Measurements from ENCODE around the gene TRMT10A.

DNA sequence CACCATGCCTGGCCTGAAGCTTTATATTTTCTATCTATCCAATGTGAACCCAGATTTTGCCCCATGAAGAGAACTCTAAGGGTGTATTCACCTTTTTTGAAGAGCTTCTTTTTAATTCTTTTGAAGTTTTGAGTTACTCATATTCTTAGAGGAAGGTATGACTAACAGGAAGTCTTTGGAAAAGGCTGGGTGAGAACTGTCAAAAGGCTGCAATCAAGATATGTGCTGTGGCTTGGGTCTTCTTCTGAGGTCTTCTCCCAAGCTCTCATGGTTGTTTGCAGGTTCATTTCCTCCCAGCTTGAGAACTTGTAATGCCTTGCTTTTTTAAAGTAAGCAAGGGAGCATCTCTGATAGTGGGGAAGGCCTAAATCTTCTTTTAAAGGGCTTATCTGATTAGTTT, 56.1 kb downstream of the TRMT10A start:
- TF ChIP-seq, protein P1, sequence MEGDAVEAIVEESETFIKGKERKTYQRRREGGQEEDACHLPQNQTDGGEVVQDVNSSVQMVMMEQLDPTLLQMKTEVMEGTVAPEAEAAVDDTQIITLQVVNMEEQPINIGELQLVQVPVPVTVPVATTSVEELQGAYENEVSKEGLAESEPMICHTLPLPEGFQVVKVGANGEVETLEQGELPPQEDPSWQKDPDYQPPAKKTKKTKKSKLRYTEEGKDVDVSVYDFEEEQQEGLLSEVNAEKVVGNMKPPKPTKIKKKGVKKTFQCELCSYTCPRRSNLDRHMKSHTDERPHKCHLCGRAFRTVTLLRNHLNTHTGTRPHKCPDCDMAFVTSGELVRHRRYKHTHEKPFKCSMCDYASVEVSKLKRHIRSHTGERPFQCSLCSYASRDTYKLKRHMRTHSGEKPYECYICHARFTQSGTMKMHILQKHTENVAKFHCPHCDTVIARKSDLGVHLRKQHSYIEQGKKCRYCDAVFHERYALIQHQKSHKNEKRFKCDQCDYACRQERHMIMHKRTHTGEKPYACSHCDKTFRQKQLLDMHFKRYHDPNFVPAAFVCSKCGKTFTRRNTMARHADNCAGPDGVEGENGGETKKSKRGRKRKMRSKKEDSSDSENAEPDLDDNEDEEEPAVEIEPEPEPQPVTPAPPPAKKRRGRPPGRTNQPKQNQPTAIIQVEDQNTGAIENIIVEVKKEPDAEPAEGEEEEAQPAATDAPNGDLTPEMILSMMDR (IDR thresholded peaks at IDR 0.05; ENCODE audit: low read depth, low read length), result no peak
- TF ChIP-seq MYC (IDR thresholded peaks at IDR 0.05; ENCODE audit: low read depth, low read length) (no peak), POLR2A (IDR thresholded peaks at IDR 0.05; ENCODE audit: extremely low read depth, insufficient read length) (no peak), MAX (IDR thresholded peaks at IDR 0.05; ENCODE audit: low read depth, low read length) (no peak)
